Measurements from ENCODE around the gene FRS3.

Gene FRS3

DNA sequence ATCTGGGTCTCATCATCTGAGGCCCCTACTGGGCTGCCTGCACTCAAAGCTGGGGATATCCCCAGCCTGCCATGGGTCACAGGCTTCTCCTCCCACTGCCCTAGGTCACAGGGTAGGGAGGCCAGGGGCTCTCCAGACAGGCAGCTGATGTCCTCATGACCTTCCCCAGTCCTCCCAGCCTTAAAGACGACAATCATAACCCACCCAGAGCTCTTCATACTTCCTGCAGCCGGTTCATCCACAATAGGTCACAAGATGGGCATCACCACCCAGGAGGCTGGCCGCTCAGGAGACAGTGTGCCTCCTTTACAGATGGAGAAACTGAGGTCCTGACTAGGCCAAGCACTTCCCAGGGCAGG lies 59.5 kb downstream of the FRS3 start:
- H3K9me3 ChIP-seq (ENCODE audit: control insufficient read depth in 5 of 5, low read length in 5 of 5): no peaks in the 10 kb centered on the region
- H3K27me3 ChIP-seq (ENCODE audit: control insufficient read depth in 5 of 5, insufficient read depth in 4 of 5, low read length in 5 of 5): no peaks in the 10 kb centered on the region
- H3K4me3 ChIP-seq (ENCODE audit: low read depth in 1 of 5, low read length in 5 of 5): no peak overlapping the region
- H3K36me3 ChIP-seq (ENCODE audit: control insufficient read depth in 5 of 5, insufficient read depth in 5 of 5, low read length in 5 of 5): no peaks in the 10 kb centered on the region
- peaks cover 18 to 70% (median 64%) of the 10 kb centered on the region in 5 donors for H3K4me1 ChIP-seq (ENCODE audit: control insufficient read depth in 5 of 5, insufficient read depth in 5 of 5, low read length in 5 of 5)
- H3K27ac ChIP-seq (ENCODE audit: low read depth, low read length): no peak overlapping the region
- H3K9ac ChIP-seq (ENCODE audit: low read length in 5 of 5): peak overlapping the region in 1 of 5 donors; percentile 3

All from subcutaneous abdominal adipose tissue (tissue), 5 donors.